ENCODE results near the gene RSPH3.

- TF ChIP-seq, protein P1, sequence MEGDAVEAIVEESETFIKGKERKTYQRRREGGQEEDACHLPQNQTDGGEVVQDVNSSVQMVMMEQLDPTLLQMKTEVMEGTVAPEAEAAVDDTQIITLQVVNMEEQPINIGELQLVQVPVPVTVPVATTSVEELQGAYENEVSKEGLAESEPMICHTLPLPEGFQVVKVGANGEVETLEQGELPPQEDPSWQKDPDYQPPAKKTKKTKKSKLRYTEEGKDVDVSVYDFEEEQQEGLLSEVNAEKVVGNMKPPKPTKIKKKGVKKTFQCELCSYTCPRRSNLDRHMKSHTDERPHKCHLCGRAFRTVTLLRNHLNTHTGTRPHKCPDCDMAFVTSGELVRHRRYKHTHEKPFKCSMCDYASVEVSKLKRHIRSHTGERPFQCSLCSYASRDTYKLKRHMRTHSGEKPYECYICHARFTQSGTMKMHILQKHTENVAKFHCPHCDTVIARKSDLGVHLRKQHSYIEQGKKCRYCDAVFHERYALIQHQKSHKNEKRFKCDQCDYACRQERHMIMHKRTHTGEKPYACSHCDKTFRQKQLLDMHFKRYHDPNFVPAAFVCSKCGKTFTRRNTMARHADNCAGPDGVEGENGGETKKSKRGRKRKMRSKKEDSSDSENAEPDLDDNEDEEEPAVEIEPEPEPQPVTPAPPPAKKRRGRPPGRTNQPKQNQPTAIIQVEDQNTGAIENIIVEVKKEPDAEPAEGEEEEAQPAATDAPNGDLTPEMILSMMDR (IDR thresholded peaks at IDR 0.05; ENCODE audit: control extremely low read depth in 1 of 3, insufficient read depth in 1 of 3, low read depth in 1 of 3, low read length in 3 of 3) = no peak
- no peak for TF ChIP-seq GABPA (IDR thresholded peaks at IDR 0.05; ENCODE audit: borderline replicate concordance, insufficient read depth, low read length)
- no peak for TF ChIP-seq TAF1 (IDR thresholded peaks at IDR 0.05; ENCODE audit: low read depth, low read length)
- no peak for TF ChIP-seq BACH1 (IDR thresholded peaks at IDR 0.05; ENCODE audit: low read length)
- TF ChIP-seq BRCA1 (IDR thresholded peaks at IDR 0.05; ENCODE audit: low read depth, low read length) = no peak
- TF ChIP-seq EGR1 (IDR thresholded peaks at IDR 0.05; ENCODE audit: borderline replicate concordance, low read depth, low read length) = no peak
- TF ChIP-seq EZH2 (IDR thresholded peaks at IDR 0.05; ENCODE audit: low read depth, low read length, severe bottlenecking) = no peak
- no peak for TF ChIP-seq NANOG (IDR thresholded peaks at IDR 0.05; ENCODE audit: insufficient read depth, low read depth, low read length, poor library complexity, severe bottlenecking)
- TF ChIP-seq JUND (IDR thresholded peaks at IDR 0.05; ENCODE audit: low read length) = no peak
- no peak for TF ChIP-seq POLR2A (IDR thresholded peaks at IDR 0.05; ENCODE audit: control extremely low read depth in 1 of 2, low read depth in 2 of 2, low read length in 2 of 2)
These were observed 73.6 kb downstream of the RSPH3 start for GRCh38 chr6:158926414-158926813.

All from H1 (cell line).